Measurements from ENCODE around the gene ALPK3. TPM values are rescaled to one million over a fixed set of nuclear protein-coding genes. Genes with fewer than 3 reads are reported as not detected.
A peak's percentile ranks its signal among the peaks of the same experiment; 100 is the strongest.

The ALPK3 gene
- total and polyA plus RNA-seq, 2 donors (not counting 3 experiments of a cell fraction or from before 2014, with no cell fraction given) = 18.4 to 36.2 TPM

DNA sequence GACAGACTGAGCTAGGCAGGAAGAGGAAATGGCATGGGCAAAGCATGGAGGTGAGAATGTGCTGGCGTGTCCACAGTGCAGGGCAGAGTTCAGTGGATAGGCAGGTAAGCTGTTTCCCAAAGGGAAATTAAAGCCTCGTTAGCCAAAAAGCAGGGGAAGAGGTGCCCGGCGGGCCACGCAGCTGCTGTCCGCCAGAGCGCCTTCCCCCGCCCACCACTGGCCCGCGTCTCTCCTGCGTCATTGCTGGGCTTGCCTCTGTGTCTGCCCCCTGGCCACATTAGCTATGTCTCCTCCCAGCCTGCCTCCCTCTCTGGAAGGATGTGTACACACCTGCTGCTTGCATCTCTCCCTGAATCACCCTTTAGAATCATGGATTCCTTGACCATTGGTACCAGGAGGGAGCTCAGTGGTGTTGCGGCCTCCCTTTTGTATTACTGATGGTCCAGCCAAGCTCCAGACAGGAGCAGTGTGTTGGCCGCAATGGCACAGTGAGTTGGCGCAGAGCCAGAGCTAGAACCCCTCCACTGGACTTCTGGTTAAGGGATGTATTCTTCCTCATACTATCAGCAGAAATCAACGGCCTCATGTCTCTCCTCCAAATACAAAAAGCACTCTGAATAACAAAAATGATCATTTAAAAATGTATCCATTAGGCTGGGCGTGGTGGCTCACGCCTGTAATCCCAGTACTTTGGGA lies 93.9 kb downstream of the ALPK3 start:
- FAIRE-seq = no peak
- no peak overlapping the region for H3K4me2 ChIP-seq (ENCODE audit: insufficient read depth, low read length)
- no peak for TF ChIP-seq MYC (IDR thresholded peaks at IDR 0.05; ENCODE audit: low read depth, low read length)
- no peak for TF ChIP-seq GATA2 (IDR thresholded peaks at IDR 0.05; ENCODE audit: insufficient read depth, insufficient read length, low read depth, low read length)
- peak overlapping the region; percentile 85 for H3K9ac ChIP-seq (replicated peaks; ENCODE audit: extremely low read depth, insufficient read depth, low read length)
- peaks cover 34% of the 10 kb centered on the region for H3K4me1 ChIP-seq (ENCODE audit: control insufficient read depth, extremely low read depth, insufficient read depth, low read length)
- no peaks in the 10 kb centered on the region for H3K9me3 ChIP-seq (replicated peaks; ENCODE audit: control insufficient read depth, insufficient read depth, low read length)
- H3K27me3 ChIP-seq (ENCODE audit: control insufficient read depth in 2 of 2, insufficient read depth in 2 of 2, low read length in 2 of 2) = no peaks in the 10 kb centered on the region
- POLR2A ChIA-PET = interaction anchor here (0.8 kb wide), 1 partner anchor 13 kb away, joined by 3 read pairs; no protein-coding TSS in a partner anchor
- no TSS peak for BruUV-seq (replicated peaks)
- H3K79me2 ChIP-seq (ENCODE audit: control insufficient read depth, insufficient read depth, low read length) = no peaks in the 10 kb centered on the region
- peak overlapping the region; percentile 5 for H2AFZ ChIP-seq (ENCODE audit: low read depth, low read length)
- DNase-seq (ENCODE audit: low read depth, low spot score) = no peak
- H3K36me3 ChIP-seq (ENCODE audit: control insufficient read depth in 2 of 2, extremely low read depth in 1 of 2, insufficient read depth in 2 of 2, low read length in 2 of 2) = no peaks in the 10 kb centered on the region
- dilution Hi-C loops (cut with MboI; ENCODE audit: extremely low pct_ligation_motif_present, low sequenced_read_pairs) (no loop called here), intact Hi-C loops (cut with micrococcal nuclease) (loop anchor here (5.0 kb wide), 1 partner anchor 34 kb away; no protein-coding TSS in a partner anchor)
- CTCF ChIA-PET = no interaction called here
- H3K27ac ChIP-seq (ENCODE audit: insufficient read depth, low read depth, low read length) = peak overlapping the region; percentile 99
- no peaks in the 10 kb centered on the region for H3K9me1 ChIP-seq (replicated peaks; ENCODE audit: control insufficient read depth, extremely low read depth, insufficient read depth, low read length)
- H4K20me1 ChIP-seq (replicated peaks; ENCODE audit: control insufficient read depth, extremely low read depth, insufficient read depth, low read length) = no peaks in the 10 kb centered on the region
- H3K4me3 ChIP-seq (replicated peaks in 1 of 3; ENCODE audit: insufficient read depth in 1 of 3, low read depth in 1 of 3, low read length in 3 of 3) = no peak overlapping the region

- intact Hi-C loops (cut with micrococcal nuclease) = loop anchor here (1.0 to 5.0 kb wide), 5 partner anchors 35 to 196 kb away; partner anchors contain the start of genes PDE8A and SEC11A
- Histone ChIP-seq H3K27me3 (ENCODE audit: control insufficient read depth in 2 of 2, insufficient read depth in 2 of 2, low read length in 2 of 2) (no peaks in the 10 kb centered on the region), H4K20me1 (replicated peaks; ENCODE audit: control insufficient read depth, extremely low read depth, insufficient read depth, low read length) (no peaks in the 10 kb centered on the region), H3K27ac (ENCODE audit: insufficient read depth, low read depth, low read length) (peak overlapping the region; percentile 99), H3K36me3 (ENCODE audit: control insufficient read depth in 2 of 2, extremely low read depth in 1 of 2, insufficient read depth in 2 of 2, low read length in 2 of 2) (no peaks in the 10 kb centered on the region), H3K4me1 (ENCODE audit: control insufficient read depth, extremely low read depth, insufficient read depth, low read length) (peaks cover 34% of the 10 kb centered on the region), H3K4me2 (ENCODE audit: insufficient read depth, low read length) (peak overlapping the region; percentile 89), H3K9me1 (replicated peaks; ENCODE audit: control insufficient read depth, extremely low read depth, insufficient read depth, low read length) (no peaks in the 10 kb centered on the region), H3K9ac (replicated peaks; ENCODE audit: extremely low read depth, insufficient read depth, low read length) (peak overlapping the region; percentile 85), H2AFZ (ENCODE audit: low read depth, low read length) (peak overlapping the region; percentile 85), H3K4me3 (replicated peaks in 1 of 3; ENCODE audit: insufficient read depth in 1 of 3, low read depth in 1 of 3, low read length in 3 of 3) (no peak overlapping the region), H3K9me3 (replicated peaks; ENCODE audit: control insufficient read depth, insufficient read depth, low read length) (no peaks in the 10 kb centered on the region), H3K79me2 (ENCODE audit: control insufficient read depth, insufficient read depth, low read length) (no peaks in the 10 kb centered on the region)
- ChIA-PET POLR2A (interaction anchor here (0.6 to 1.1 kb wide), 5 partner anchors 16 to 341 kb away, joined by 3 to 9 read pairs (median 5); no protein-coding TSS in a partner anchor), CTCF (interaction anchor here (0.8 to 1.9 kb wide), 13 partner anchors 8 to 341 kb away, joined by 3 to 38 read pairs (median 5); partner anchors contain the start of genes NMB and WDR73)
- peak; percentile 99 for FAIRE-seq
- dilution Hi-C loops (cut with MboI; ENCODE audit: extremely low pct_ligation_motif_present, low sequenced_read_pairs) = no loop called here
- BruUV-seq (replicated peaks) = TSS peak; percentile 91
- TF ChIP-seq GATA2 (IDR thresholded peaks at IDR 0.05; ENCODE audit: insufficient read depth, insufficient read length, low read depth, low read length) (no peak), EZH2 (IDR thresholded peaks at IDR 0.05; ENCODE audit: borderline replicate concordance, low read depth, low read length, severe bottlenecking) (no peak), POLR2AphosphoS5 (IDR thresholded peaks at IDR 0.05; ENCODE audit: insufficient read depth, low read depth, low read length) (peak; percentile 66), FOS (IDR thresholded peaks at IDR 0.05; ENCODE audit: borderline replicate concordance, insufficient read depth, low read length) (peak; percentile 88), MYC (IDR thresholded peaks at IDR 0.05; ENCODE audit: low read depth, low read length) (no peak), POLR2A (IDR thresholded peaks at IDR 0.05; ENCODE audit: low read depth, low read length) (peak; percentile 66), JUN (IDR thresholded peaks at IDR 0.05; ENCODE audit: borderline replicate concordance, insufficient read depth, insufficient read length, low read depth) (peak; percentile 81)
- TF ChIP-seq, protein P1, sequence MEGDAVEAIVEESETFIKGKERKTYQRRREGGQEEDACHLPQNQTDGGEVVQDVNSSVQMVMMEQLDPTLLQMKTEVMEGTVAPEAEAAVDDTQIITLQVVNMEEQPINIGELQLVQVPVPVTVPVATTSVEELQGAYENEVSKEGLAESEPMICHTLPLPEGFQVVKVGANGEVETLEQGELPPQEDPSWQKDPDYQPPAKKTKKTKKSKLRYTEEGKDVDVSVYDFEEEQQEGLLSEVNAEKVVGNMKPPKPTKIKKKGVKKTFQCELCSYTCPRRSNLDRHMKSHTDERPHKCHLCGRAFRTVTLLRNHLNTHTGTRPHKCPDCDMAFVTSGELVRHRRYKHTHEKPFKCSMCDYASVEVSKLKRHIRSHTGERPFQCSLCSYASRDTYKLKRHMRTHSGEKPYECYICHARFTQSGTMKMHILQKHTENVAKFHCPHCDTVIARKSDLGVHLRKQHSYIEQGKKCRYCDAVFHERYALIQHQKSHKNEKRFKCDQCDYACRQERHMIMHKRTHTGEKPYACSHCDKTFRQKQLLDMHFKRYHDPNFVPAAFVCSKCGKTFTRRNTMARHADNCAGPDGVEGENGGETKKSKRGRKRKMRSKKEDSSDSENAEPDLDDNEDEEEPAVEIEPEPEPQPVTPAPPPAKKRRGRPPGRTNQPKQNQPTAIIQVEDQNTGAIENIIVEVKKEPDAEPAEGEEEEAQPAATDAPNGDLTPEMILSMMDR (IDR thresholded peaks at IDR 0.05; ENCODE audit: extremely low read depth in 1 of 2, insufficient read depth in 1 of 2, low read depth in 1 of 2, low read length in 2 of 2) = no peak
- TF ChIP-seq, protein P2, sequence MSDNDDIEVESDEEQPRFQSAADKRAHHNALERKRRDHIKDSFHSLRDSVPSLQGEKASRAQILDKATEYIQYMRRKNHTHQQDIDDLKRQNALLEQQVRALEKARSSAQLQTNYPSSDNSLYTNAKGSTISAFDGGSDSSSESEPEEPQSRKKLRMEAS (IDR thresholded peaks at IDR 0.05; ENCODE audit: insufficient read depth, insufficient read length) = no peak
- peak; percentile 99 for DNase-seq (ENCODE audit: low read depth, low spot score)
These were observed 94.9 kb downstream of the ALPK3 start for GRCh38 chr15:84911879-84912660.

All from endothelial cell of umbilical vein (primary cell).